NCI-H2107 treated with DMSO at 0.1 percent for 48 hours (cell line): Measurements from ENCODE around the gene ADCY7.

Experiments
- DNase-seq: peaks from one replicate; lab custom pipeline; 2025; ENCODE audit not compliant: unreplicated experiment; lab: John Stamatoyannopoulos, UW

ADCY7 gene

GRCh38 chr16:50310308-50311133 lies 44.2 kb downstream of the ADCY7 start:
- DNase-seq = no peak

- DNase-seq = no peak
These were observed 44.8 kb downstream of the ADCY7 start for GRCh38 chr16:50311134-50311528.

GRCh38 chr16:50311891-50312501 lies 45.6 kb downstream of the ADCY7 start:
- DNase-seq = no peak

GRCh38 chr16:50313596-50314478 lies 47.5 kb downstream of the ADCY7 start:
- no peak for DNase-seq

- no peak for DNase-seq
These were observed 48.3 kb downstream of the ADCY7 start for GRCh38 chr16:50314665-50315064.

GRCh38 chr16:50315346-50315997 lies 49.1 kb downstream of the ADCY7 start:
- no peak for DNase-seq

- DNase-seq = no peak
These were observed 49.9 kb downstream of the ADCY7 start for GRCh38 chr16:50316102-50316847.

GRCh38 chr16:50316848-50317630 lies 50.7 kb downstream of the ADCY7 start:
- no peak for DNase-seq

GRCh38 chr16:50318796-50319578 lies 52.6 kb downstream of the ADCY7 start:
- DNase-seq = no peak

GRCh38 chr16:50320310-50320709 lies 54.0 kb downstream of the ADCY7 start:
- no peak for DNase-seq

GRCh38 chr16:50322333-50322732 lies 56.0 kb downstream of the ADCY7 start:
- no peak for DNase-seq

- no peak for DNase-seq
These were observed 57.1 kb downstream of the ADCY7 start for GRCh38 chr16:50323335-50324011.

GRCh38 chr16:50324345-50324744 lies 58.0 kb downstream of the ADCY7 start:
- no peak for DNase-seq

- no peak for DNase-seq
These were observed 59.9 kb downstream of the ADCY7 start for GRCh38 chr16:50326264-50326663.

GRCh38 chr16:50326835-50327465 lies 60.6 kb downstream of the ADCY7 start:
- DNase-seq = no peak

GRCh38 chr16:50329446-50330189 lies 63.3 kb downstream of the ADCY7 start:
- no peak for DNase-seq

GRCh38 chr16:50331570-50331969 lies 65.2 kb downstream of the ADCY7 start:
- no peak for DNase-seq
